ENCODE results near the gene FMNL2. TPM values are rescaled to one million over a fixed set of nuclear protein-coding genes. Genes with fewer than 3 reads are reported as not detected.

The FMNL2 gene
- total RNA-seq, 2 donors from 2014 or later, result 1.1 to 2.7 TPM

GRCh38 chr2:152444448-152444847 is 109.5 kb downstream of the FMNL2 start:
- no peak overlapping the region for H3K27ac Mint-ChIP-seq
- H3K9me3 Mint-ChIP-seq, result peaks cover 3% of the 10 kb centered on the region
- peaks cover 4% of the 10 kb centered on the region for H3K4me1 Mint-ChIP-seq
- H3K4me3 Mint-ChIP-seq, result no peak overlapping the region
- no peaks in the 10 kb centered on the region for H3K36me3 Mint-ChIP-seq (ENCODE audit: low read depth)
- H3K27me3 Mint-ChIP-seq, result peaks cover 33% of the 10 kb centered on the region
- no peak for ATAC-seq (replicated peaks)

- H3K27ac Mint-ChIP-seq, result no peak overlapping the region
- H3K36me3 Mint-ChIP-seq (ENCODE audit: low read depth), result no peaks in the 10 kb centered on the region
- no peak for ATAC-seq (replicated peaks)
- H3K4me1 Mint-ChIP-seq, result peaks cover 4% of the 10 kb centered on the region
- no peak overlapping the region for H3K4me3 Mint-ChIP-seq
- H3K9me3 Mint-ChIP-seq, result peaks cover 3% of the 10 kb centered on the region
- H3K27me3 Mint-ChIP-seq, result peaks cover 29% of the 10 kb centered on the region
Measured at GRCh38 chr2:152445375-152445774, 110.4 kb downstream of the FMNL2 start.

- Mint-ChIP-seq H3K27me3 (peaks cover 29% of the 10 kb centered on the region), H3K9me3 (peaks cover 3% of the 10 kb centered on the region), H3K27ac (no peak overlapping the region), H3K4me1 (peaks cover 4% of the 10 kb centered on the region), H3K4me3 (no peak overlapping the region), H3K36me3 (ENCODE audit: low read depth) (no peaks in the 10 kb centered on the region)
- ATAC-seq (replicated peaks), result peak; percentile 87
Measured at GRCh38 chr2:152445791-152446201, 110.8 kb downstream of the FMNL2 start.

- H3K27me3 Mint-ChIP-seq, result peaks cover 26% of the 10 kb centered on the region
- H3K9me3 Mint-ChIP-seq, result peaks cover 3% of the 10 kb centered on the region
- H3K4me1 Mint-ChIP-seq, result peaks cover 4% of the 10 kb centered on the region
- H3K27ac Mint-ChIP-seq, result no peak overlapping the region
- H3K36me3 Mint-ChIP-seq (ENCODE audit: low read depth), result no peaks in the 10 kb centered on the region
- H3K4me3 Mint-ChIP-seq, result no peak overlapping the region
- no peak for ATAC-seq (replicated peaks)
Measured at GRCh38 chr2:152446213-152446612, 111.2 kb downstream of the FMNL2 start.

GRCh38 chr2:152447897-152448296 is 112.9 kb downstream of the FMNL2 start:
- peaks cover 3% of the 10 kb centered on the region for H3K9me3 Mint-ChIP-seq
- H3K27me3 Mint-ChIP-seq, result peaks cover 18% of the 10 kb centered on the region
- no peak overlapping the region for H3K4me3 Mint-ChIP-seq
- H3K4me1 Mint-ChIP-seq, result peaks cover 4% of the 10 kb centered on the region
- no peak overlapping the region for H3K27ac Mint-ChIP-seq
- ATAC-seq (replicated peaks), result no peak
- no peaks in the 10 kb centered on the region for H3K36me3 Mint-ChIP-seq (ENCODE audit: low read depth)

GRCh38 chr2:152448606-152449005 is 113.6 kb downstream of the FMNL2 start:
- Mint-ChIP-seq H3K4me3 (no peak overlapping the region), H3K27me3 (peaks cover 13% of the 10 kb centered on the region), H3K4me1 (peaks cover 4% of the 10 kb centered on the region), H3K27ac (no peak overlapping the region), H3K36me3 (ENCODE audit: low read depth) (no peaks in the 10 kb centered on the region), H3K9me3 (peaks cover 3% of the 10 kb centered on the region)
- ATAC-seq (replicated peaks), result no peak

GRCh38 chr2:152449578-152449977 is 114.6 kb downstream of the FMNL2 start:
- Mint-ChIP-seq H3K4me1 (no peaks in the 10 kb centered on the region), H3K36me3 (ENCODE audit: low read depth) (no peaks in the 10 kb centered on the region), H3K27ac (no peak overlapping the region), H3K27me3 (peaks cover 9% of the 10 kb centered on the region), H3K4me3 (no peak overlapping the region), H3K9me3 (no peaks in the 10 kb centered on the region)
- no peak for ATAC-seq (replicated peaks)

- no peak for ATAC-seq (replicated peaks)
- Mint-ChIP-seq H3K36me3 (ENCODE audit: low read depth) (no peaks in the 10 kb centered on the region), H3K27me3 (peaks cover 14% of the 10 kb centered on the region), H3K4me3 (no peak overlapping the region), H3K4me1 (no peaks in the 10 kb centered on the region), H3K27ac (no peak overlapping the region), H3K9me3 (no peaks in the 10 kb centered on the region)
Measured at GRCh38 chr2:152450176-152450575, 115.2 kb downstream of the FMNL2 start.

- Mint-ChIP-seq H3K36me3 (ENCODE audit: low read depth) (no peaks in the 10 kb centered on the region), H3K4me3 (no peak overlapping the region), H3K27me3 (peaks cover 14% of the 10 kb centered on the region), H3K27ac (no peak overlapping the region), H3K9me3 (no peaks in the 10 kb centered on the region), H3K4me1 (no peaks in the 10 kb centered on the region)
- no peak for ATAC-seq (replicated peaks)
Measured at GRCh38 chr2:152452256-152452973, 117.4 kb downstream of the FMNL2 start.

- ATAC-seq (replicated peaks), result no peak
- H3K4me3 Mint-ChIP-seq, result no peak overlapping the region
- H3K9me3 Mint-ChIP-seq, result no peaks in the 10 kb centered on the region
- H3K36me3 Mint-ChIP-seq (ENCODE audit: low read depth), result no peaks in the 10 kb centered on the region
- H3K27me3 Mint-ChIP-seq, result peaks cover 11% of the 10 kb centered on the region
- no peak overlapping the region for H3K27ac Mint-ChIP-seq
- no peaks in the 10 kb centered on the region for H3K4me1 Mint-ChIP-seq
Measured at GRCh38 chr2:152453129-152453911, 118.3 kb downstream of the FMNL2 start.

- peaks cover 11% of the 10 kb centered on the region for H3K27me3 Mint-ChIP-seq
- no peak for ATAC-seq (replicated peaks)
- no peaks in the 10 kb centered on the region for H3K4me1 Mint-ChIP-seq
- H3K4me3 Mint-ChIP-seq, result no peak overlapping the region
- no peaks in the 10 kb centered on the region for H3K36me3 Mint-ChIP-seq (ENCODE audit: low read depth)
- H3K9me3 Mint-ChIP-seq, result no peaks in the 10 kb centered on the region
- no peak overlapping the region for H3K27ac Mint-ChIP-seq
Measured at GRCh38 chr2:152454371-152454770, 119.4 kb downstream of the FMNL2 start.

GRCh38 chr2:152454960-152455359 is 120.0 kb downstream of the FMNL2 start:
- Mint-ChIP-seq H3K4me3 (no peak overlapping the region), H3K27me3 (peaks cover 11% of the 10 kb centered on the region), H3K27ac (no peak overlapping the region), H3K36me3 (ENCODE audit: low read depth) (no peaks in the 10 kb centered on the region), H3K4me1 (no peaks in the 10 kb centered on the region), H3K9me3 (no peaks in the 10 kb centered on the region)
- no peak for ATAC-seq (replicated peaks)

GRCh38 chr2:152455738-152456137 is 120.8 kb downstream of the FMNL2 start:
- ATAC-seq (replicated peaks), result no peak
- Mint-ChIP-seq H3K36me3 (ENCODE audit: low read depth) (no peaks in the 10 kb centered on the region), H3K4me3 (no peak overlapping the region), H3K4me1 (no peaks in the 10 kb centered on the region), H3K27me3 (peaks cover 7% of the 10 kb centered on the region), H3K9me3 (no peaks in the 10 kb centered on the region), H3K27ac (no peak overlapping the region)

- no peaks in the 10 kb centered on the region for H3K4me1 Mint-ChIP-seq
- H3K27me3 Mint-ChIP-seq, result peaks cover 10% of the 10 kb centered on the region
- no peaks in the 10 kb centered on the region for H3K36me3 Mint-ChIP-seq (ENCODE audit: low read depth)
- no peak for ATAC-seq (replicated peaks)
- H3K27ac Mint-ChIP-seq, result no peak overlapping the region
- H3K4me3 Mint-ChIP-seq, result no peak overlapping the region
- no peaks in the 10 kb centered on the region for H3K9me3 Mint-ChIP-seq
Measured at GRCh38 chr2:152456262-152456661, 121.3 kb downstream of the FMNL2 start.

GRCh38 chr2:152458441-152458940 is 123.5 kb downstream of the FMNL2 start:
- H3K36me3 Mint-ChIP-seq (ENCODE audit: low read depth), result no peaks in the 10 kb centered on the region
- H3K9me3 Mint-ChIP-seq, result no peaks in the 10 kb centered on the region

More at GRCh38 chr2:152458441-152458940, 123.5 kb downstream of the FMNL2 start:
- no peak overlapping the region for H3K4me3 Mint-ChIP-seq
- H3K27me3 Mint-ChIP-seq, result peaks cover 10% of the 10 kb centered on the region
- ATAC-seq (replicated peaks), result no peak
- no peaks in the 10 kb centered on the region for H3K4me1 Mint-ChIP-seq
- H3K27ac Mint-ChIP-seq, result no peak overlapping the region
